CD4-positive, alpha-beta T cell (primary cell): Measurements from ENCODE around the gene FBLN1. TPM values are rescaled to one million over a fixed set of nuclear protein-coding genes. Genes with fewer than 3 reads are reported as not detected.

Source experiments
- ATAC-seq: fragments of 200-7000 bp; cut with Tn5 transposase; one replicate; pipeline ENCODE4 v1.10.0; 2022; ENCODE audit warnings: mild to moderate bottlenecking; ENCODE audit not compliant: poor library complexity
- CTCF ChIA-PET: fragments of 350-600 bp; sonication (Branson Sonifier 250); formaldehyde crosslinking; loops from one replicate; lab custom pipeline; 2021; ENCODE audit warnings: antibody characterized with exemption, inconsistent platforms; lab: Charles Lee
- POLR2A ChIA-PET: fragments of 350-600 bp; sonication (Branson Sonifier 250); formaldehyde crosslinking; loops from one replicate; lab custom pipeline; 2021; ENCODE audit warnings: antibody characterized with exemption, inconsistent platforms; lab: Charles Lee
- DNase-seq, 14 experiments: peaks; one replicate each; pipeline ENCODE4 v3.0.0-alpha.2; 2013 to 2020; ENCODE audit warnings: mixed read lengths in 2 of 14
- H3K27ac ChIP-seq, 2 donors: one replicate each; pipeline versions ENCODE4 v1.5.1 to v1.7.0; 2013; ENCODE audit warnings: low read length in 2 of 2, low read depth in 1 of 2, mild to moderate bottlenecking in 1 of 2
- H3K27me3 ChIP-seq, 2 experiments: 1 replicate in 1 of 2; 2 replicates in 1 of 2; pipeline versions ENCODE4 v1.6.1 to v1.7.0; 2013; ENCODE audit warnings: low read length in 2 of 2, control low read depth in 1 of 2, mild to moderate bottlenecking in 1 of 2, moderate library complexity in 1 of 2; ENCODE audit not compliant: insufficient read depth in 2 of 2, control insufficient read depth in 1 of 2
- H3K36me3 ChIP-seq: one replicate; pipeline ENCODE4 v1.6.1; 2013; ENCODE audit warnings: low read length, control low read depth; ENCODE audit not compliant: insufficient read depth
- H3K4me1 ChIP-seq: one replicate; pipeline ENCODE4 v1.6.1; 2013; ENCODE audit warnings: low read length, control low read depth; ENCODE audit not compliant: insufficient read depth
- H3K4me3 ChIP-seq: one replicate; pipeline ENCODE4 v1.5.1; 2013; ENCODE audit warnings: mild to moderate bottlenecking, low read length, moderate library complexity
- H3K9me3 ChIP-seq, 2 experiments: 1 replicate in 1 of 2; 2 replicates in 1 of 2; pipeline versions ENCODE4 v1.6.1 to v1.7.0; 2013; ENCODE audit warnings: low read length in 2 of 2, mild to moderate bottlenecking in 2 of 2, control low read depth in 1 of 2, moderate library complexity in 1 of 2; ENCODE audit not compliant: control insufficient read depth in 1 of 2, insufficient read depth in 1 of 2
- H3K27ac Mint-ChIP-seq: one replicate; pipeline ENCODE4 v1.8.0; 2020; ENCODE audit warnings: mixed read lengths
- H3K27me3 Mint-ChIP-seq: one replicate; pipeline ENCODE4 v1.8.0; 2021; ENCODE audit warnings: mixed read lengths
- H3K36me3 Mint-ChIP-seq: one replicate; pipeline ENCODE4 v1.8.0; 2021; ENCODE audit warnings: low read depth, mixed read lengths
- H3K4me1 Mint-ChIP-seq: one replicate; pipeline ENCODE4 v1.8.0; 2021; ENCODE audit warnings: low read depth, mixed read lengths
- H3K4me3 Mint-ChIP-seq: one replicate; pipeline ENCODE4 v1.8.0; 2020; ENCODE audit warnings: mild to moderate bottlenecking, mixed read lengths
- H3K9me3 Mint-ChIP-seq: one replicate; pipeline ENCODE4 v1.8.0; 2020; ENCODE audit warnings: mixed read lengths
- intact Hi-C, 2 experiments: fragments of 100-400 bp; cut with DNase I in 1 of 2; cut with micrococcal nuclease in 1 of 2; formaldehyde crosslinking; loops; one replicate each; pipeline versions ENCODE4 v1.15.1 to v1.9.0; 2023 to 2025; cut with DNase I, micrococcal nuclease
- total RNA-seq, 174 experiments: library from RNA in 2 of 174; stranded (reverse) in 2 of 174; gene quantifications; one replicate each; pipeline ENCODE4 v1.2.3 and lab custom pipeline; 2021 to 2026
- TF ChIP-seq, protein P1 (sequence below): fragments of 200-600 bp; IDR thresholded peaks from one replicate; pipeline ENCODE4 v1.8.0; 2022; ENCODE audit warnings: antibody characterized with exemption, mild to moderate bottlenecking

The FBLN1 gene
- total RNA-seq, 2 experiments from 2014 or later: not detected

DNA sequence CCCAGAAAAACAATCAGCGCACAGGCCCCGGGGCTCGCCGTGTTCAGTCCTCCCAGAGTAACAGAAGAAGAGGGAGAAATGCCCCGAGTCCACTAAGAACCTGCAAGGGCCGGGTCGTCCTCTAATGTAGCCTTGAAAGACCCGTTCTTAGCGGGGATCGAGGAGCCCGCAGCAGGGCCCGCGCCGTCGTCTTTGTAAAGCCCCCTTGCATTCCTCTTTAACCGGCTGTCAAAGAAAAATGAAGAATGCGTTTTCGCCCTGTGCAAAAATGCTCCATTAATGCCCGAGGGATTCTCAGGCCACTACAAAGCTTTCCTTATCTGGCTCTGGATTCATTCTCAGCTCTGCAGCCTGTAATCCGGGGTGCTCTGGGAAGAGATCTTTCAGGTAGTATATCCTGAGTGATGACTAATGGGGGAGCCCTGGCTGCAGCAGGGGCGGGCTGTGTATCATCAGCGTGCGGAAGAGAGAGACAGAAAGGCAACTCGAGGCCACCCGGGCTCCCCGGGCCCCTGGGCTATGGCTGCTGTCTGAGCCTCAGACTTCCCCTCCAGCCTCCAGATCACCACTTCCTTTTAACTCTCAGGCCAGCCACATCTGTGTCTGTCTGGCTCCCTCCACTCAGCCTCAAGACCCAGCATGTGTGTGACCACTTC lies 78.2 kb downstream of the FBLN1 start:
- no peak overlapping the region for H3K27ac ChIP-seq
- peaks cover 0 to 32% of the 10 kb centered on the region in 2 experiments for H3K9me3 ChIP-seq
- no peaks in the 10 kb centered on the region for H3K36me3 Mint-ChIP-seq
- TF ChIP-seq, protein P1, sequence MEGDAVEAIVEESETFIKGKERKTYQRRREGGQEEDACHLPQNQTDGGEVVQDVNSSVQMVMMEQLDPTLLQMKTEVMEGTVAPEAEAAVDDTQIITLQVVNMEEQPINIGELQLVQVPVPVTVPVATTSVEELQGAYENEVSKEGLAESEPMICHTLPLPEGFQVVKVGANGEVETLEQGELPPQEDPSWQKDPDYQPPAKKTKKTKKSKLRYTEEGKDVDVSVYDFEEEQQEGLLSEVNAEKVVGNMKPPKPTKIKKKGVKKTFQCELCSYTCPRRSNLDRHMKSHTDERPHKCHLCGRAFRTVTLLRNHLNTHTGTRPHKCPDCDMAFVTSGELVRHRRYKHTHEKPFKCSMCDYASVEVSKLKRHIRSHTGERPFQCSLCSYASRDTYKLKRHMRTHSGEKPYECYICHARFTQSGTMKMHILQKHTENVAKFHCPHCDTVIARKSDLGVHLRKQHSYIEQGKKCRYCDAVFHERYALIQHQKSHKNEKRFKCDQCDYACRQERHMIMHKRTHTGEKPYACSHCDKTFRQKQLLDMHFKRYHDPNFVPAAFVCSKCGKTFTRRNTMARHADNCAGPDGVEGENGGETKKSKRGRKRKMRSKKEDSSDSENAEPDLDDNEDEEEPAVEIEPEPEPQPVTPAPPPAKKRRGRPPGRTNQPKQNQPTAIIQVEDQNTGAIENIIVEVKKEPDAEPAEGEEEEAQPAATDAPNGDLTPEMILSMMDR: no peak
- no peak overlapping the region for H3K4me3 ChIP-seq
- H3K27ac Mint-ChIP-seq: no peak overlapping the region
- peaks cover 14% of the 10 kb centered on the region for H3K27me3 Mint-ChIP-seq
- intact Hi-C loops: no loop called here
- H3K4me3 Mint-ChIP-seq: no peak overlapping the region
- no peaks in the 10 kb centered on the region for H3K36me3 ChIP-seq
- ChIA-PET CTCF (no interaction called here), POLR2A (no interaction called here)
- H3K9me3 Mint-ChIP-seq: no peaks in the 10 kb centered on the region
- peaks cover 19% of the 10 kb centered on the region for H3K4me1 ChIP-seq
- peaks cover 11% of the 10 kb centered on the region for H3K4me1 Mint-ChIP-seq
- no peak for DNase-seq
- H3K27me3 ChIP-seq: peaks cover 0 to 14% of the 10 kb centered on the region in 2 experiments
- no peak for ATAC-seq

- intact Hi-C loops: no loop called here
- no peak overlapping the region for H3K27ac Mint-ChIP-seq
- H3K4me3 Mint-ChIP-seq: no peak overlapping the region
- H3K36me3 Mint-ChIP-seq: no peaks in the 10 kb centered on the region
- no peaks in the 10 kb centered on the region for H3K9me3 Mint-ChIP-seq
- Histone ChIP-seq H3K27me3 (peaks cover 0 to 13% of the 10 kb centered on the region in 2 experiments), H3K4me1 (peaks cover 19% of the 10 kb centered on the region), H3K9me3 (peaks cover 0 to 32% of the 10 kb centered on the region in 2 experiments), H3K27ac (no peak overlapping the region), H3K36me3 (no peaks in the 10 kb centered on the region), H3K4me3 (no peak overlapping the region)
- TF ChIP-seq, protein P1: no peak
- no peak for ATAC-seq
- no peak for DNase-seq
- CTCF ChIA-PET: no interaction called here
- peaks cover 11% of the 10 kb centered on the region for H3K27me3 Mint-ChIP-seq
- POLR2A ChIA-PET: no interaction called here
- peaks cover 11% of the 10 kb centered on the region for H3K4me1 Mint-ChIP-seq
Observed at GRCh38 chr22:45581549-45582080, 78.9 kb downstream of the FBLN1 start.

DNA sequence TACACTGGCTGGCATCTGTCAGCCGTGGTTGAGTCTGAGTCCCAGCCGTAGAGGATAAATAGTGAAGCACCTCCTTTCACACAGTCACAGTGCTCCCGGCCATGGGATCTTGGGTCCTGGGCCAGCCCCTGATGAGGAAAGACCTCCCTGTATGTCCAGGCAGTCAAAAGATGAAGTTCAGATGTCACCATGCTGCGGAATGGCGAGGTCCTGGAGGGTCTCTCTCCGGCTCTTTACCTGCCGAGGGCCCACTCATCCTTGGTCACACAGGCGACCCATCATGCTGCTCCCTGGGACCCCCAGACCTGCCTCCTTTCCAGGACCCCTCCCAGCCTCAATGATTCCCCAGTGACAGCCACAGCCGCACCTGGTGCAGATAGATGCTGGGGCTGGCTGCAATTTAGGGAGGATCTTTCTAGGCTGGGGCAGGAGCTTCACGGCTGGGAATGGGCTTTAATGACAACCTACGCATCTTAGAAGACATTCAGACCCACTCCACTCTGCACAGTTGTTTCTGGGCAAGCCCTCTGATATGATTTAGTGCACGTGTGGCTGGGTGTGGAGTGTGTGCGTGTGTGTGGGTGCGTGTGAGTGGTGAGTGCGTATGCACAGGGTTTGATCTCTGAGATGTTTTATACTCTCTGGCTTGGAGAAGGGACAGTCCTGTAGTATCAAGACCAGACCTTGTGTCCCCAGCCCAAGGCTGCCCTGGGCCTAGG lies 79.7 kb downstream of the FBLN1 start:
- TF ChIP-seq, protein P1: no peak
- H3K4me1 ChIP-seq: peaks cover 19% of the 10 kb centered on the region
- H3K36me3 Mint-ChIP-seq: no peaks in the 10 kb centered on the region
- H3K27ac ChIP-seq: no peak overlapping the region
- ChIA-PET CTCF (no interaction called here), POLR2A (no interaction called here)
- no peak overlapping the region for H3K4me3 Mint-ChIP-seq
- H3K9me3 ChIP-seq: peaks cover 0 to 32% of the 10 kb centered on the region in 2 experiments
- H3K27ac Mint-ChIP-seq: no peak overlapping the region
- peaks cover 11% of the 10 kb centered on the region for H3K4me1 Mint-ChIP-seq
- H3K9me3 Mint-ChIP-seq: no peaks in the 10 kb centered on the region
- ATAC-seq: no peak
- H3K4me3 ChIP-seq: no peak overlapping the region
- H3K27me3 ChIP-seq: peaks cover 0 to 6% of the 10 kb centered on the region in 2 experiments
- intact Hi-C loops: no loop called here
- peaks cover 8% of the 10 kb centered on the region for H3K27me3 Mint-ChIP-seq
- DNase-seq: no peak
- H3K36me3 ChIP-seq: no peaks in the 10 kb centered on the region
